HG03575 (cell line): ENCODE results near the gene EGFL7.

Source experiments
- ATAC-seq: cut with Tn5 transposase; IDR thresholded peaks from one replicate; pipeline ENCODE4 v1.9.1; 2021; ENCODE audit not compliant: unreplicated experiment, insufficient number of reproducible peaks, low FRiP score; ENCODE audit errors: extremely low read depth

The EGFL7 gene

GRCh38 chr9:136656795-136657611, 5.7 kb upstream of the EGFL7 start:
- no peak for ATAC-seq

- no peak for ATAC-seq
Observed at GRCh38 chr9:136657974-136658848, 4.5 kb upstream of the EGFL7 start.

GRCh38 chr9:136658849-136659535, 3.7 kb upstream of the EGFL7 start:
- no peak for ATAC-seq

DNA sequence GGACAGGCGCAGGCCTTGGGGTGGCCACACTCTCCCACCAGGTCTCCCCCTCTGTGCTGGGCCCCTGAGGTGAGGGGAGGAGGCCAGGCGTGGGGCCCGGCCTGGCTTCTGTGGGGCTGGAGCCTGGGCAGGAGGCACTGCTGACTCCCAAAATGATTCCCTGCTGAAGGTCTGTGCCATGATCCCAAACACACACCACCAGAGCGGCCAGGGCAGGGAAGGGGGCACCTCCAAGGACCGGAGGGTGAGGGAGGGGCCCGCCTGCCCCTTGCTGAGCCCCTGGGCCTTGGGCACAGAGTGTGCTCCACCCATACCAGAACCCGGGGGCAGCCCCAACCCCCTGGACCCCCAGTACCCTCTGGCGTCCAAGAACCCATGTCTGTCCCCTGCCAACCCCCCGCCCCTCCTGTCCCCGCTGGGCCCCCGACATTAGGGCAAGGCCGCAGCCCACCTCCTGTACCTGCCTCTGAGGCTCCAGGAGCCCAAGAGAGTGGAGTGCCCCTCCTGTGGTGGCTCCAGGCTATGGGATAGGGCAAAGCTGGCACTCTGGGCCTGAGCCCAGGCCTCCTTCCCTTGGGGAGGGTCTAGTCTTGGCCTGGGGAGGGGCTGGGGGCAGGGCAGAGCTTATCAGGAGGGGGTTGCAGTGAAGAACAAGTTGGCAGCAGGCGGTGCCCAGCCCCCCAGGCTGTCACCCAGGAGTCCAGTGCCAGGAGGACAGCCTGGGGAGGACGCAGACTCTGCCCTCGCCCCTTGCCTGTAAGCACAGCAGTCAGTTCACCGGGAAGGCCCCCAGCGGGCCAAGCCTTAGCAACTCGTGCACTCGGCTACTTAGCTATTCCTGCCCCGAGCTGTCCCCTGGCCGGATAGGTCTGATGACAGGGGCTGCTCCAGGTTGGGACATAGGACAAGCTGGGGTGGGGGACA, 2.6 kb upstream of the EGFL7 start:
- ATAC-seq, result no peak

DNA sequence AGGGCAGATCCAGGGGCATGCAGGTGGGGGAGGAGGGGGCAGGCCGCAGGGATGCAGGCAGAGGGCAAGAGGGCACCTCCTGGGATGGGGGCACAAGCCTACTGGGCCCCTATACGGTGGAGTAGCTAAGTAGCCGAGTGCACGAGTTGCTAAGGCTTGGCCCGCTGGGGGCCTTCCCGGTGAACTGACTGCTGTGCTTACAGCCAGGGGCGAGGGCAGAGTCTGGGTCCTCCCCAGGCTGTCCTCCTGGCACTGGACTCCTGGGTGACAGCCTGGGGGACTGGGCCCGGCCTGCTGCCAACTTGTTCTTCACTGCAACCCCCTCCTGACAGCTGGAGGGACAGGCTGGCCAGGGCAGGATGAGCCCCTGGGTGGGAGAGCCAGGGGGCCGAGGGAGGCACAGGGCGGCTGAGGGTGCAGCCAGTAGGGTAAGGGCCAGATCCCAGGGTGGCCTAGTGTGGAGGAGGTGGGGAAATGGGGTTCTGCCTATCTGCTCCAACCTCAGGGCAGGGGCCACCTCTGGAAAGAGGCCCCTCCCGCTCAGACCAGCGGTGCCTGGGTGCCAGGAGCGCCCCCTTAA, 1.7 kb upstream of the EGFL7 start:
- ATAC-seq, result no peak

GRCh38 chr9:136661641-136662325, 933 bp upstream of the EGFL7 start:
- no peak for ATAC-seq

GRCh38 chr9:136662326-136662655, 425 bp upstream of the EGFL7 start:
- ATAC-seq, result no peak

DNA sequence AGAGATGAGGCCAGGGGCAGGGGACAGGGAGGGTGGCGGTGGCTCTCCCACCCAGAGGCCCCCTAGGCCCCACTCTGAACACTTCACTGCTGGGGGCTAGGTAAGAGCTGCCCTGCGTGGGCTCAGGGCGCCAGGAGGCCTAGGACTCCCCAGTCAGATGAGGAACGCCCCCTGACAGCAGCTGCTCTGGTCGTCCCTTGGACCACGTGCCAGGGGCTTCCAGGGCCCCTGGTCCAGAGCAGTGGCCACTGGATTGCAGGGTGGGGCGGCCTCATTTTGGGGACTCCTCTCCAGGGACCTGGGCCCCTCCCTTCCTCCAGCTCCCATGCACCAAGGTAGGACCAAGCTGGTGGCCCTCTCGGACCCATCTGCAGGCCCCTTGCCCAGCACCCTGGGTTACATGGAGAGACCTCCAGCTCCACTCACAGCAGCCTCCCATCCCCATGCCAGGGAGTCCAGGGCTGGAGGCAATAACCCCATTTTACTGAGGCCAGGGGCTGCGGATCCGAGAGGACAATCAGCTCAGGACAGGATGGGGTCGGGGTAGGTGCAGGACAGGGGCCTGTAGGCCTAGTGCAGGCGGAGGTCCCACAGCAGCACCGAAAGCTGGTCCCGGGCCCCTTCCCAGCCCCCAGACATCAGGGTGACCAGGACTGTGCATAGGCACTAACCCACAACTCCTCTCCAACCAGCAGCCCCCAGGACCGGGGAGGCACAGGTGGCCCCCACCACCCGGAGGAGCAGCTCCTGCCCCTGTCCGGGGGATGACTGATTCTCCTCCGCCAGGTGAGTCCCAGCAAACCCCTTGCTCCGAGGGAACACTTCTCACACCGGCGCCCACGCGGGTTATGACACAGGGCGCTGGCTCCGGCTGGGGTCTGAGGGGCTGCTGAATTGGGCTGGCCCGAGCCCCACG, 1.5 kb downstream of the EGFL7 start:
- ATAC-seq, result no peak

DNA sequence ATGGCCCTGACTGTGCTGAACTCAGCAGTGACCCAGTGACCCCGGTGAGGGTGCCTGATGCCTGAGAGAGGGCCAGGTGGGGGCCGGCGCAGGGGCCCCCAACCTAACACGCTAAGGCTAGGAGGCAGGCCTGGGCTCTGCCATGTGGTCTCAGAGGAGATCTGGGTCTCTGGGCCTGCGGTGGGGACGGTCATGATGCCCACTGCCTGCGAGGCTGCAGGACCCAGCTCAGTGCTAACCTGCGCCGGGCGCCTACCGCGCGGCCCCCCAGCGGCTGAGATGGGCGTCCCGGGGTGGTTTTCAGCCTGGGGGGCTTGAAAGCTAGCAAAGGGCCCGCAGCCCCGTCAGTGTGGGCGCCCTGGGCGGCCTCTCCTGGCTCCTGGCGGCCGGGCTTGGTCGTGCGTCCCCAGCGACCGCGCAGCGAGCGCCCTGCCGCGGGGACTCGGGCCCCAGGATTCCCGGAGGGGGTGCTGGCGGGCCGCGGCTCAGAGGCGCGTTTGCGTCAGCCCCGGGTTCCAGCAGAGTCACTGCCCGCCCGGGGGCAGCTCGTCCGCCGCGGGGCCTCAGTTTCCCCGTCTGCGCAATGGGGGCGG, 2.5 kb downstream of the EGFL7 start:
- ATAC-seq, result no peak

GRCh38 chr9:136665704-136666371, 3.1 kb downstream of the EGFL7 start:
- ATAC-seq, result no peak

- no peak for ATAC-seq
Observed at GRCh38 chr9:136666372-136667213, 3.9 kb downstream of the EGFL7 start.

- no peak for ATAC-seq
Observed at GRCh38 chr9:136667214-136667939, 4.7 kb downstream of the EGFL7 start.

GRCh38 chr9:136667940-136668760, 5.4 kb downstream of the EGFL7 start:
- no peak for ATAC-seq
